Activated T-helper 1 cell treated with Interleukin-2 at 50 U/mL for 16 hours (primary cell): ENCODE data around the gene ZMYND11.
"Not testable (repeated sequence)": the region's sequence is repeated elsewhere in the genome, so short reads cannot be mapped to it uniquely, and the experiment has no call there.

Experiments
- DNase-seq: peaks from one replicate; pipeline ENCODE4 v3.0.0-alpha.2; 2020; ENCODE audit warnings: low read depth

The ZMYND11 gene

DNA sequence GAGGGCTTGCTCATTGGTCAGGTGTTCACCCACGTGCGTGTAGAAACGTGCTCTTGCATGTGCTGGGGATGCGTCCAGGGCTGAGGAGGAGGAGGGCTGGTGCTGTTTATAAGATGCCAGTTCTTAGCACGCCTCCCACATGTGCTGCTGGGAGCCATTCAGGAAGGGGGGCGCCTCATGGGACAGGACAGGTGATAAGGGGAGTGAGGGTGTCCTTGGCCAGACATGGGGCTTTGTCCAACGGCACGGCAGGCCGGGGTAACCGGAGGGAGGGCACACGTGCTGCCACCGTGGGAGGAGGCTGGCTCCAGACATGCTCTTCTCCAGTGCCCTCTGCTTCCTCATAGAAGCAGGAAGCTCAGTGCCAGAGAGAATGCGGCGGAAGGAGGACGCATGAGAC is 150.0 kb downstream of the ZMYND11 start:
- DNase-seq: no peak

DNA sequence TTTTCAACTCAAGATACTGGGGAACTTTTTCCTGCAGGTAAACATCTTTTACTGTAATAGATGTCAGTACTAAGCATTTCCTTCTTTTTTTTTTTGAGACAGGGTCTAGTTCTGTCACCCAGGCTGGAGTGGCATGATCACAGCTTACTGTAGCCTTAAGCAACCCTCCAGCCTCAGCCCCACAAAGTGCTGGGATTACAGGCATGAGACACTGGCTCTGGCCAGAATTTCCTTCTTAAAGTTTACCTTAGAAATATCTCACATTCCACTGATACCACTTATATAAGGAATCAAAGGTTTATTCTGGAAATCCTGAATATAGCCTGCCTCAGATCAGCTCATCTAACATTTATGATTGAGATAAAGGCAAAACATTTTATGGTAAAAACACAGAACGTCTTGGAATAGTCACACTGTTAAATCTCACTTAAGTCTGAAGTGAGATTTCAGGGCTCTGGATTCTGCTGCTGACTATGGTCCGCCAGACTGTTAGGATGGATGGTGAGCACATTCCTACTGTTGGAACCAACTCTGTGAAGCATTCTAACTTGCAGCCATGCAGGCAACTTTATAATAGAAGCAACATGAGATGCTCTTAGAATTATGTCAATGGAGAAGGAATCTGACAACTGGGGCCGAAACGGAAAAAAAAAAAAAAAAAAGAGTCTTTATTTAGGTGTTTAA is 151.9 kb downstream of the ZMYND11 start:
- no peak for DNase-seq

DNA sequence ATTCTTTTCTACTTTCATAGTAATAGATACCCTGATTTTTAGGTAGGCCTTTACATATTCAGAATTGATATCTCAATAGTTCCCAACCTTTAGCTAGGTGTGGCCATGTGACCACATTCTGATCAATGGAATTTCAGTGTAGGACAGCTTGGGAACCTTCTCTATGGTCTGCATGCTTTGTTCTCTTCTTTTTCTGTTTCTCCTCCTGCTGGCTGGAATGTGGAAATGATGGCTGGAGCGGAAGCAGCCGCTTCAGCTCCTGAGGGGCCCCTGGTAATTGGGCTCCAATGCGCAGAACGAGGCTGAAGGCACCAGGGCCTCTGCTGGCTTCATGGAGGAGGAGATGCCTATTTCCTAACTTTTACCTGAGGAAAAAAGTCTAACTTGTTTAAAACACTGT is 152.6 kb downstream of the ZMYND11 start:
- DNase-seq: no peak

DNA sequence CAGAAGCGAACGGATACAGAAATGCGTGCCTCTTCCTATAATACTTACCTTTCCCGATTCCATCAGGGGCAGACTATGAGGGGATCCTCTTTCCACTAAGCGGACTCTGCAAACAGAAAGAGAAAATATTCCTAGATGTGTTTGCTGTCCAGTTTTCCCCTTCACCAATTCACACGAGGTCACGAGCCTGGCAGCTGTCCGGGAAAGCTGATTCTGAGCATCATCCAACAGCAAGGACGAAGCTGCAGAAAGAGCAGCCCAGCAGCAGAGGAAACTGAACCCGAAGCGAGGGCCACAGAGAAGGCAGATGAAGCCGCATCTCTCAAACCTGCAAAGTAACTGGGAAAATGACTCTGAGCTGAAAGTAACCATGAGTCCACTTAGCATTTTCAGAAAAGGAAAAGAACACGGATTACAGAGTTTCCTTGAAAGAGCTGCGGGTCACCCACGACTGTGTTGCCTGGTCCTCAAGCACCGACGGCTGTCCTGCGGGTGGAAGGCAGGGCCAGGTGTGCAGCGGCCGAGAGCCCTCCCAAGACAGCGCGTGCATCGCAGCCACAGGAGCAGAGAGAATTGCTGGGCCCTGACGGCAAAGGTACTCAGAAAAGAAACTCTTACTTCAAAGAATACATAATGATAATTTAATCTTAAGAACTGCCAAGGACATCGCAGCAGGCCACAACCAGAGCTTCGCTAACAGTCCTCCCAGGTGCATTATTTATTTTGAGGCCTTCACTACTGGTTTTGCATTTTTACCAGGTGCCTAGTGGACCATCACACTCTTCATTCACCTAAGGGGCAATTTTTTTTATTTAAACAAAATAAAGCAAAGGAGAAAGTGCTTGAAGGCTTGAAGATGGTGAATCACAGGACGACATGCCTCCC is 153.3 kb downstream of the ZMYND11 start:
- DNase-seq: no peak

DNA sequence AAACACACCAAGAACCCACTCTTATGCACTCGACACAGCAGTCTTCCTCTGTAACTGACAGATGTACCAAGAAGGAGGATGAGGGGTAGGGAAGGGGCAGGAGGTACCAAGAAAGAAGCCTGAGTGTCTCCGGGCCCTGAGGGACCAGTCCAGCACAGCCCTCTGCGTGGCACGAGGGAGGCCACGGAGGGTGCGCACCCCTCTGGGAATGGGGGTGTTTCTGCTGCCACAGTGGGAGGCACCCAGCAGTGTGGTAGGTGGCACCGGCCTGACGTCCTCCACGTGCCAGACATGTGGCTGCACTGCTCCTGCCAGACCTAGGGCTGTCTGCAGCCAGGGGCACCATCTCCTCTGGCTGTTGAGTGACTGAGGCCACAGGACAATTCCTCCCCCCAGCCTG is 154.3 kb downstream of the ZMYND11 start:
- DNase-seq: no peak

DNA sequence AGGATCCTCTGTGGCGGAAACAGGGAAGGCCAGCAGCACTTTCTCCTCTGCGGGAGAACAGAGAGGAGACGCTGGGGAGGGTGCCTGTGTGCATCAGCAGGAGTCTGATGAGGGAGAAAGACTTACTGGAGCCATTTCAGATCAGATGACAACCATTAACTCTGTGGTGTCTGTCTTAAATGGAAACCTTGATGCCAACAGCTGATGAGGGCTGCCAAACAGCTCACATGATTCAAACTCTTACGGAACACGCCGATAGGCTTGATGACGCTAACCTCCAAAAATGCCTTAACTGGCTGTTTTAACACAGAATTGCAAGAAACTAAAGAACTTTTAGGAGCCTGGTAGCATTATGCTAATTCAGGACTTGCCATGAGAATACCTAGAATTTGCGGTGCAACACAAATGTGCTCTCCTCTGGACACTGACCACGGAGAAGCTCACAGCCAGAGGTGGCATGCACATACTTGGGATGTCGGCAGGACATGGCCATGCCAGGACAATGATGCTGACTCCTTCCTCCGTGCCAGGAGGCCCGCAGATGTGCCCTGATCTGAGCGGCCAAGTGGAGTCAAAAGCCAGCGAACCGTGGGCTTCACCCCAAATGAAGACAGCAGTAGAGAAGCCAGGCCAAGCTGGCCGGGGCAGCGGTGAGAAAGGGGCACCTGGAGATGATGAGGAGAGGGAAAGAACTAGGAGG is 154.9 kb downstream of the ZMYND11 start:
- DNase-seq: no peak

DNA sequence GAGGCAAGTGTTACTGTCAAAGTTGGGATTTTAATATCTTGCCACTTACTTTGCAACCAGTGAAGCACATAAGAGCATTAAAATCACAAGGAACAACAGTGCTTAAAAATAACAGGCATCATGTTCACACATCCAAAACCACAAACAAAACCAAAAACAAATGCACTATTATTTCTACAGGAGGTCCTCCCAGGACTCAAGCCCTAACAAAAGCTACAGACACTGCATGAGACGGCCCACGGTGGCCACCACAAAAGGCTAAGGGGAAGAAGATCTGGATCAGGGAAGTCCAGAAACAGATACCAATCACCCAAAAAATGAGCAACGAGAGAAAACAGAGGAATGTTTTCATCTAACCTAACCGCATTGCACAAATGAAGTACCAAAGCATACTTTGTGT is 158.4 kb downstream of the ZMYND11 start:
- DNase-seq: no peak

DNA sequence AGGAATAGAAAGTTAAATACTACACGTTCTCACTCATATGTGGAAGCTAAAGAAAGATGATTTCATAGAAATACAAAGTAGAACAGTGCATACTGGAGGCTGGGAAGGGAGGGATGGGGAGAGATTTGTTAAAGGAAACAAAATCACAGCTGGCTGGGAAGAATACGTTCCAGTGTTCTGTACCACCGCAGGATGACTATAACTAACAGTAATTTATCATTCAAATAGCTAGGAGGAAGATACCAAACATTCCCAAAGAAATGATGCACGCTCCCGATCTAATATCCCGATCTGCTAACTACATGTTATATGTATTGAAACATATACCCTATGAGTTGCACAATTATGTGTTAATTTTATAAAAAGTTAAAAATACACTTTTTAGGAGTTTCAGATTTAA is 162.3 kb downstream of the ZMYND11 start:
- DNase-seq: no peak

DNA sequence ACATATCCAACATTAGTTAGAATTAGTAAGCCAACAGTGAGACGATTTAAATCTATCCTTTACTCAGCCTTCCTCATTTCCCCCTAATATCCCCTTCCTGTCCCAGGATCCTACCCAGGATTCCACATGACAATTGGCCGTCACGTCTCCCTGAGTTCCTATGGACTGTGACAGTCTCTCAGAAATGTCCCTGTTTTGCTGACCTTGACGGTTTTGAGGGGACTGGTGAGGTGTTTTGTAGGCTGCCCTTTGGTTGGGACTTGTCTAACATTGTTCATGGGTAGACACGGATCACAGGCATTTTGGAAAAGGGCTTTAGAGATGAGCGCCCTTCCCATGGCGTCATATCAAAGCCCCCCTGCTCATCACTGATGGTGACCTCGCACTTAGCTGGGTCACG is 162.8 kb downstream of the ZMYND11 start:
- DNase-seq: no peak

DNA sequence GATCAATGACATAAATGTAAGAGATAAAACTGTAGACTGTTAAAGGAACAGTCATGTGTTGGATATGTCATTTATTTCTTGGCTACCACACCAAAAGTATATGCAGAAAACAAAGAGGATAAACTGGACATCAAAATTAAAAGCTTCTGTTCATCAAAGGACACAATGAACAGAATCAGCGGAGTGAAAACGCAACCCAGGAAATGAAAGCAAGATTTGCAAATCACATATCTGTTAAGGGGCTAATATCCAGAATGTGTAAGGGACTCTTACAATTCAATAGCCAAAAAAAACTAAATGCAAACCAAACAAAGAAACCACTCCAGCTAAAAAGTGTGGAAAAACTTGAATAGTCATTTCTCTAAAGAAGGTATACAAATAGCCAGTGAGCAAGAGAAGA is 164.3 kb downstream of the ZMYND11 start:
- DNase-seq: no peak

DNA sequence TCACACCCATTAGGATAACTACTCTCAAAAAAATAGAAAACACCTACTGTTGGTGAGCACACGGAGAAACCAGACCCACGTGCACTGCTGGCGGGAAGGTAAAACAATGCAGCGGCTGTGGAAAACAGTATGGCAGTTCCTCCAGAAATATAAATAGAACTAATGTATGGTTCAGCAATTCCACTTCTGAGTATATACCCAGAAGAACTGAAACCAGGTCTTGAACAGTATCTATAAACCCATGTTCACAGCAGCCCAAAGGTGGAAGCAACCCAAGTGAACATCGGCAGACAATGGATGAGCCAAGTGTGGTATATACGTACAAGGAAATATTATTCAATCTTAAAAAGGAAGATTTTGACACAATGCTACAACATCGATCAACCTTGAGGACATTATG is 164.7 kb downstream of the ZMYND11 start:
- no peak for DNase-seq

DNA sequence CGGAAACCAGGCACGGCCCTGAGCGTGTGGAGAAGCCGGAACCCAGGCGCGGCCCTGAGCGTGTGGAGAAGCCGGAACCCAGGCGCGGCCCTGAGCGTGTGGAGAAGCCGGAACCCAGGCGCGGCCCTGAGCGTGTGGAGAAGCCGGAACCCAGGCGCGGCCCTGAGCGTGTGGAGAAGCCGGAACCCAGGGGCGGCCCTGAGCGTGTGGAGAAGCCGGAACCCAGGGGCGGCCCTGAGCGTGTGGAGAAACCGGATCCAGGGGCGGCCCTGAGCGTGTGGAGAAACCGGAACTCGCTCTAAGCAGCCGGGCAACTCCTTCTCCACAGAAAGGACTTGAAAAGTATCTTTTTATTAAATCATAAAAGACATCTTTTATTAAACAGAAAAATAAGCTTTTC is 165.3 kb downstream of the ZMYND11 start:
- DNase-seq: not testable (repeated sequence)

DNA sequence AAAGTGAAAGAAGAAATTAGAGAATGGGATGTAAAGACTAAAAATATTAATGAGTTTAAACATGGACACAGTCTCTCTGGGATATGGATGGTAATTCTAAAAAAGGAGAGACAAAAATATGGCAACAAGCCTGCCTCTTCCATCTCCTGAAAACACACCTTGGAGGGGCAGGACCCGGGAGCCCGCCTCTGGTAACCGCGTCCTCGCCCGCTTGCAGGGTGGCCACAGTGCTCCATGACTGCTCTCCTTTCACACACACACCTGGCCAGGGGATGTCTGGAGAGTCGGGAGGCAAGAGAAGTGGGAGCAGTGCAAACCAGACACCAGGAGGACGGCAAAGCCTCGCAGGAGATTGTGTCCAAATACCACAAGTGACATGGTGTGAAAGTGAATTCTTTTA is 166.3 kb downstream of the ZMYND11 start:
- DNase-seq: no peak
